ENCODE measurements around the gene HOGA1. TPM values are rescaled to one million over a fixed set of nuclear protein-coding genes. Genes with fewer than 3 reads are reported as not detected.

Gene HOGA1
- total and polyA plus RNA-seq, 2 experiments from 2014 or later: 0.15 TPM; not detected in 1

- TF ChIP-seq REST (IDR thresholded peaks at IDR 0.05; ENCODE audit: unreplicated experiment) (no peak), CTCF (conservative IDR thresholded peaks at IDR 0.05; ENCODE audit: low read depth in 2 of 2) (no peak), ZNF331 (CRISPR knock-in tag; IDR thresholded peaks at IDR 0.05; ENCODE audit: low read depth) (no peak), POLR2AphosphoS5 (IDR thresholded peaks at IDR 0.05; ENCODE audit: low read depth) (no peak), EZH2 (IDR thresholded peaks at IDR 0.05; ENCODE audit: low read depth, unreplicated experiment) (no peak), ZNF114 (CRISPR knock-in tag; IDR thresholded peaks at IDR 0.05) (no peak), STAT1 (IDR thresholded peaks at IDR 0.05; ENCODE audit: unreplicated experiment) (no peak), EZH2phosphoT487 (IDR thresholded peaks at IDR 0.05; ENCODE audit: unreplicated experiment) (no peak), JUNB (IDR thresholded peaks at IDR 0.05; ENCODE audit: unreplicated experiment) (no peak), ETS1 (IDR thresholded peaks at IDR 0.05) (no peak), NANOG (IDR thresholded peaks at IDR 0.05; ENCODE audit: borderline replicate concordance) (no peak)
Observed at GRCh38 chr10:97590748-97591495, 6.7 kb downstream of the HOGA1 start (continued).

DNA sequence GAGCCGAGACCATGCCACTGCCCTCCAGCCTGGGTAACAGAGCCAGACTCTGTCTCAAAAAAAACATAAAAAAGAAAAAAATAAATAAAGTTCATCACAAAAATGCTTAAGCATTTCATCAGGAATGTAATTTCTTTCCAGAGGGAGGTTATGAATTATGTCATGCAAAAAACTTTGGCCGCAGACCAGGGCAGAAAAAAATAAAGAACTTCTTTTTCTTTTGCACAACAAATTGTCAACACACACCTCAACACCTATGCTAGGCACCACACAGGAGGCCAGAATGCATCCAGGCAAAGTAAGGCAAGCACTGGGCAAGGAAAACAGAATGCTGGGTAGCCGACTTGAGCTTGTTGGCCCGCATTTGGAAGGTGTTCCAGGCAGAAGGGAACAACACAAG lies 9.2 kb downstream of the HOGA1 start:
- no peak for ATAC-seq
- Histone ChIP-seq H3K27me3 (ENCODE audit: insufficient read depth) (no peaks in the 10 kb centered on the region), H4K20me1 (replicated peaks; ENCODE audit: insufficient read depth) (no peaks in the 10 kb centered on the region), H3K27ac (ENCODE audit: low read depth) (no peak overlapping the region), H3K9me2 (ENCODE audit: insufficient read depth) (0 out of 2 replicates have a peak, but pooled peaks cover 3% of the 10 kb centered on the region), H2AFZ (no peak overlapping the region), H3K4me3 (no peak overlapping the region), H3K4me2 (no peak overlapping the region), H3K79me2 (replicated peaks; ENCODE audit: insufficient read depth) (no peaks in the 10 kb centered on the region), H3K36me3 (ENCODE audit: insufficient read depth) (no peaks in the 10 kb centered on the region), H3K4me1 (ENCODE audit: insufficient read depth) (no peaks in the 10 kb centered on the region), H3F3A (replicated peaks; ENCODE audit: low read depth) (no peaks in the 10 kb centered on the region)
- no peak for DNase-seq (ENCODE audit: low spot score)
- Mint-ChIP-seq H3K27me3 (ENCODE audit: insufficient read depth, low read depth, poor library complexity) (peaks cover 9% of the 10 kb centered on the region), H3K9me3 (no peaks in the 10 kb centered on the region), H3K36me3 (ENCODE audit: low read depth) (no peaks in the 10 kb centered on the region), H3K27ac (no peak overlapping the region), H3K4me3 (no peak overlapping the region), H3K4me1 (no peaks in the 10 kb centered on the region)
- TF ChIP-seq EZH2phosphoT487 (IDR thresholded peaks at IDR 0.05; ENCODE audit: unreplicated experiment) (no peak), CTCF (conservative IDR thresholded peaks at IDR 0.05; ENCODE audit: low read depth in 2 of 2) (no peak), JUNB (IDR thresholded peaks at IDR 0.05; ENCODE audit: unreplicated experiment) (no peak), CREB1 (CRISPR knock-in tag; IDR thresholded peaks at IDR 0.05; ENCODE audit: low read depth) (no peak), ETS1 (IDR thresholded peaks at IDR 0.05) (no peak), STAT1 (IDR thresholded peaks at IDR 0.05; ENCODE audit: unreplicated experiment) (no peak)

All from GM23338 (cell line).